ENCODE measurements around the gene PSKH1. TPM values are rescaled to one million over a fixed set of nuclear protein-coding genes. Genes with fewer than 3 reads are reported as not detected.

The PSKH1 gene
- total and polyA plus RNA-seq, 10 donors: 5.0 to 31.3 (median 20.5) TPM

GRCh38 chr16:67917140-67917851 is 24.2 kb downstream of the PSKH1 start:
- Histone ChIP-seq H3K27me3 (replicated peaks in 1 of 7) (no peaks in the 10 kb centered on the region), H3K4me1 (peaks cover 0 to 27% (median 8%) of the 10 kb centered on the region in 6 donors), H3K4me3 (no peak overlapping the region), H3K27ac (no peak overlapping the region), H3K36me3 (peaks cover 0 to 98% (median 11%) of the 10 kb centered on the region in 6 donors), H3K9me3 (no peaks in the 10 kb centered on the region)
- TF ChIP-seq POLR2A (IDR thresholded peaks at IDR 0.05): no peak
- no peak for TF ChIP-seq POLR2AphosphoS5 (IDR thresholded peaks at IDR 0.05)
- no peak for TF ChIP-seq CTCF (IDR thresholded peaks at IDR 0.05 in 8 of 11, conservative IDR thresholded peaks at IDR 0.05 in 3 of 11)
- WGBS, 5 donors: 79 to 91% (median 81%) methylated on average over 5 to 6 of the region's 6 CpGs
- DNase-seq: no peak
- intact Hi-C loops (cut with DNase I; ENCODE audit: low total_unique reads): no loop called here

- Histone ChIP-seq H3K27me3 (replicated peaks in 1 of 7) (no peaks in the 10 kb centered on the region), H3K4me3 (no peak overlapping the region), H3K4me1 (peaks cover 0 to 27% (median 8%) of the 10 kb centered on the region in 6 donors), H3K36me3 (peaks cover 0 to 98% (median 11%) of the 10 kb centered on the region in 6 donors), H3K27ac (no peak overlapping the region), H3K9me3 (no peaks in the 10 kb centered on the region)
- intact Hi-C loops (cut with DNase I; ENCODE audit: low total_unique reads): no loop called here
- DNase-seq: no peak
- TF ChIP-seq POLR2AphosphoS5 (IDR thresholded peaks at IDR 0.05): no peak
- no peak for TF ChIP-seq POLR2A (IDR thresholded peaks at IDR 0.05)
- no peak for TF ChIP-seq CTCF (IDR thresholded peaks at IDR 0.05 in 8 of 11, conservative IDR thresholded peaks at IDR 0.05 in 3 of 11)
- WGBS, 5 donors: 82 to 93% (median 90%) methylated on average over 4 of the region's 4 CpGs
Measured at GRCh38 chr16:67917852-67918236, 24.8 kb downstream of the PSKH1 start.

- intact Hi-C loops (cut with DNase I; ENCODE audit: low total_unique reads): loop anchor here (10.0 kb wide), 1 partner anchor 245 kb away; no protein-coding TSS in a partner anchor
- no peaks in the 10 kb centered on the region for H3K27me3 ChIP-seq (replicated peaks in 1 of 7)
- H3K27ac ChIP-seq: no peak overlapping the region
- peaks cover 0 to 34% (median 11%) of the 10 kb centered on the region in 6 donors for H3K4me1 ChIP-seq
- WGBS, 5 donors: 81 to 95% (median 88%) methylated on average over 6 of the region's 6 CpGs
- TF ChIP-seq CTCF (IDR thresholded peaks at IDR 0.05 in 8 of 11, conservative IDR thresholded peaks at IDR 0.05 in 3 of 11): no peak
- no peak for TF ChIP-seq POLR2AphosphoS5 (IDR thresholded peaks at IDR 0.05)
- no peak for TF ChIP-seq POLR2A (IDR thresholded peaks at IDR 0.05)
- H3K36me3 ChIP-seq: peaks cover 0 to 98% (median 12%) of the 10 kb centered on the region in 6 donors
- no peak for DNase-seq
- no peak overlapping the region for H3K4me3 ChIP-seq
- H3K9me3 ChIP-seq: no peaks in the 10 kb centered on the region
Measured at GRCh38 chr16:67919622-67920221, 26.7 kb downstream of the PSKH1 start.

GRCh38 chr16:67922221-67922620 is 29.2 kb downstream of the PSKH1 start:
- Histone ChIP-seq H3K4me1 (peaks cover 5 to 47% (median 26%) of the 10 kb centered on the region in 6 donors), H3K36me3 (peaks cover 0 to 94% (median 6%) of the 10 kb centered on the region in 6 donors), H3K27me3 (replicated peaks in 1 of 7) (no peaks in the 10 kb centered on the region), H3K9me3 (no peaks in the 10 kb centered on the region), H3K27ac (no peak overlapping the region), H3K4me3 (no peak overlapping the region)
- TF ChIP-seq POLR2AphosphoS5 (IDR thresholded peaks at IDR 0.05) (no peak), CTCF (IDR thresholded peaks at IDR 0.05 in 8 of 11, conservative IDR thresholded peaks at IDR 0.05 in 3 of 11) (no peak), POLR2A (IDR thresholded peaks at IDR 0.05) (no peak)
- no peak for DNase-seq
- WGBS, 5 donors: 70 to 88% (median 83%) methylated on average over 5 of the region's 5 CpGs
- intact Hi-C loops (cut with DNase I; ENCODE audit: low total_unique reads): loop anchor here (10.0 kb wide), 1 partner anchor 247 kb away; no protein-coding TSS in a partner anchor
